ENCODE measurements around the gene DISC1.

GRCh38 chr1:231965615-231966014, 339.0 kb downstream of the DISC1 start:
- TF ChIP-seq, protein P1, sequence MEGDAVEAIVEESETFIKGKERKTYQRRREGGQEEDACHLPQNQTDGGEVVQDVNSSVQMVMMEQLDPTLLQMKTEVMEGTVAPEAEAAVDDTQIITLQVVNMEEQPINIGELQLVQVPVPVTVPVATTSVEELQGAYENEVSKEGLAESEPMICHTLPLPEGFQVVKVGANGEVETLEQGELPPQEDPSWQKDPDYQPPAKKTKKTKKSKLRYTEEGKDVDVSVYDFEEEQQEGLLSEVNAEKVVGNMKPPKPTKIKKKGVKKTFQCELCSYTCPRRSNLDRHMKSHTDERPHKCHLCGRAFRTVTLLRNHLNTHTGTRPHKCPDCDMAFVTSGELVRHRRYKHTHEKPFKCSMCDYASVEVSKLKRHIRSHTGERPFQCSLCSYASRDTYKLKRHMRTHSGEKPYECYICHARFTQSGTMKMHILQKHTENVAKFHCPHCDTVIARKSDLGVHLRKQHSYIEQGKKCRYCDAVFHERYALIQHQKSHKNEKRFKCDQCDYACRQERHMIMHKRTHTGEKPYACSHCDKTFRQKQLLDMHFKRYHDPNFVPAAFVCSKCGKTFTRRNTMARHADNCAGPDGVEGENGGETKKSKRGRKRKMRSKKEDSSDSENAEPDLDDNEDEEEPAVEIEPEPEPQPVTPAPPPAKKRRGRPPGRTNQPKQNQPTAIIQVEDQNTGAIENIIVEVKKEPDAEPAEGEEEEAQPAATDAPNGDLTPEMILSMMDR (IDR thresholded peaks at IDR 0.05), result no peak
- TF ChIP-seq POLR2A (IDR thresholded peaks at IDR 0.05), result no peak
